ENCODE measurements around the gene MGAT4B. TPM values are rescaled to one million over a fixed set of nuclear protein-coding genes. Genes with fewer than 3 reads are reported as not detected.

MGAT4B gene
- total RNA-seq, 1 donor from 2014 or later, result 193 TPM

DNA sequence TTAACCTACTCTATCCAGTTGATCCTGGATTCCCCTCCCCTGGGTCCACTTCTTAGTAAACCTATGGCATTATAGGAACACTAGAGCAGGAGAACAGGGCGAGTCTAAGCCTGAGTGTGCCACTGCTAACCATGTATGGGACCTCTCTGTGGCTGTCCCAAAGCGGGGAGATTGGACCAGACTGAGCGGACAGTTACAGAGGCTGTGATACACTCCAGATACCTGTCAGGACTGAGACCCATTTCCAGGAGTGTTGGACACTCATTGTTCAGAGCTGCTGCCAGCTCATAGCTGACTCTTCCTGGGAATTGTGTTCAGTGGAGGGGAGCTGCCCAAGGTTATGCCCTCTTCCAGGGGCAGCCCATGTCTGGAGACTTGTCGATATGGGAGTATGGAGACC, 24.8 kb downstream of the MGAT4B start:
- no peak overlapping the region for H3K9ac ChIP-seq (ENCODE audit: low read length)
- no peaks in the 10 kb centered on the region for H3K79me2 ChIP-seq (ENCODE audit: insufficient read depth, low read length)
- H3K4me2 ChIP-seq (ENCODE audit: low read length), result no peak overlapping the region
- no peak overlapping the region for H3K27ac ChIP-seq (ENCODE audit: low read depth, low read length)
- Mint-ChIP-seq H3K4me3 (ENCODE audit: unreplicated experiment) (peak overlapping the region; percentile 9), H3K4me1 (ENCODE audit: low read depth, unreplicated experiment) (no peaks in the 10 kb centered on the region), H3K27ac (ENCODE audit: unreplicated experiment) (no peak overlapping the region), H3K9me3 (ENCODE audit: unreplicated experiment) (peaks cover 2% of the 10 kb centered on the region), H3K36me3 (ENCODE audit: low read depth, unreplicated experiment) (peaks cover 11% of the 10 kb centered on the region), H3K27me3 (ENCODE audit: low read depth, unreplicated experiment) (no peaks in the 10 kb centered on the region)
- peaks cover 19% of the 10 kb centered on the region for H4K20me1 ChIP-seq (ENCODE audit: insufficient read depth, low read length)
- no peaks in the 10 kb centered on the region for H3K4me1 ChIP-seq (ENCODE audit: insufficient read depth, low read length)
- no peak overlapping the region for H2AFZ ChIP-seq (ENCODE audit: low read depth, low read length)
- H3K36me3 ChIP-seq (ENCODE audit: insufficient read depth, low read length), result peaks cover 11% of the 10 kb centered on the region
- H3K27me3 ChIP-seq (ENCODE audit: insufficient read depth, low read length), result no peaks in the 10 kb centered on the region
- H3K4me3 ChIP-seq (ENCODE audit: insufficient read depth, low read depth, low read length), result no peak overlapping the region
- no peaks in the 10 kb centered on the region for H3K9me3 ChIP-seq (ENCODE audit: insufficient read depth, low read depth, low read length)
- no peak for DNase-seq (ENCODE audit: low read depth)
- no peak for TF ChIP-seq EZH2 (IDR thresholded peaks at IDR 0.05; ENCODE audit: insufficient read depth, low read length)
- TF ChIP-seq, protein P1, sequence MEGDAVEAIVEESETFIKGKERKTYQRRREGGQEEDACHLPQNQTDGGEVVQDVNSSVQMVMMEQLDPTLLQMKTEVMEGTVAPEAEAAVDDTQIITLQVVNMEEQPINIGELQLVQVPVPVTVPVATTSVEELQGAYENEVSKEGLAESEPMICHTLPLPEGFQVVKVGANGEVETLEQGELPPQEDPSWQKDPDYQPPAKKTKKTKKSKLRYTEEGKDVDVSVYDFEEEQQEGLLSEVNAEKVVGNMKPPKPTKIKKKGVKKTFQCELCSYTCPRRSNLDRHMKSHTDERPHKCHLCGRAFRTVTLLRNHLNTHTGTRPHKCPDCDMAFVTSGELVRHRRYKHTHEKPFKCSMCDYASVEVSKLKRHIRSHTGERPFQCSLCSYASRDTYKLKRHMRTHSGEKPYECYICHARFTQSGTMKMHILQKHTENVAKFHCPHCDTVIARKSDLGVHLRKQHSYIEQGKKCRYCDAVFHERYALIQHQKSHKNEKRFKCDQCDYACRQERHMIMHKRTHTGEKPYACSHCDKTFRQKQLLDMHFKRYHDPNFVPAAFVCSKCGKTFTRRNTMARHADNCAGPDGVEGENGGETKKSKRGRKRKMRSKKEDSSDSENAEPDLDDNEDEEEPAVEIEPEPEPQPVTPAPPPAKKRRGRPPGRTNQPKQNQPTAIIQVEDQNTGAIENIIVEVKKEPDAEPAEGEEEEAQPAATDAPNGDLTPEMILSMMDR (IDR thresholded peaks at IDR 0.05; ENCODE audit: insufficient read depth, low read depth, low read length), result no peak
- no peak for FAIRE-seq

DNA sequence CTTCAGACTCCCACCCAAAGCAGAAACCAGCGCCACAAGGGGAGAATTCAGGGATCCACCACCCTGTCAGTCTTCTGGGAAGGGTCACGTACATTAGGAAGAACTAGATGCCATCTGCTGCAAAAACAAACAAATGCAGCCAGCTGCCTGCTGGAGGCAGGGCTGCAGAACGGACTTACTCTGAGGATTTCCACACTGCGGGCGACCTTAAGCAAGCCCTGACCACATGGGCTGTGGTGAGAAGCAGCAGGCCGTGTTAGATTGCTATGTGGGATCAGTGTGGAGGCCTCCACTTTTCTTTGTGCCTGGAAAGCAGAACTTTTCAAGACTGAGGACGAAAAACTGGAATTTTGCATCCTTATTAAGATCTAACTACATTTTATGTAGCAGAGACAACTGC, 26.3 kb downstream of the MGAT4B start:
- Mint-ChIP-seq H3K36me3 (ENCODE audit: low read depth, unreplicated experiment) (peaks cover 15% of the 10 kb centered on the region), H3K27me3 (ENCODE audit: low read depth, unreplicated experiment) (no peaks in the 10 kb centered on the region), H3K4me3 (ENCODE audit: unreplicated experiment) (peak overlapping the region; percentile 3), H3K4me1 (ENCODE audit: low read depth, unreplicated experiment) (no peaks in the 10 kb centered on the region), H3K9me3 (ENCODE audit: unreplicated experiment) (peaks cover 2% of the 10 kb centered on the region), H3K27ac (ENCODE audit: unreplicated experiment) (no peak overlapping the region)
- Histone ChIP-seq H2AFZ (ENCODE audit: low read depth, low read length) (no peak overlapping the region), H3K4me3 (ENCODE audit: insufficient read depth, low read depth, low read length) (no peak overlapping the region), H3K4me2 (ENCODE audit: low read length) (no peak overlapping the region), H3K27ac (ENCODE audit: low read depth, low read length) (no peak overlapping the region), H3K79me2 (ENCODE audit: insufficient read depth, low read length) (no peaks in the 10 kb centered on the region), H3K27me3 (ENCODE audit: insufficient read depth, low read length) (no peaks in the 10 kb centered on the region), H4K20me1 (ENCODE audit: insufficient read depth, low read length) (peaks cover 21% of the 10 kb centered on the region), H3K9me3 (ENCODE audit: insufficient read depth, low read depth, low read length) (no peaks in the 10 kb centered on the region), H3K36me3 (ENCODE audit: insufficient read depth, low read length) (peaks cover 19% of the 10 kb centered on the region), H3K4me1 (ENCODE audit: insufficient read depth, low read length) (no peaks in the 10 kb centered on the region), H3K9ac (ENCODE audit: low read length) (no peak overlapping the region)
- DNase-seq (ENCODE audit: low read depth), result no peak
- no peak for FAIRE-seq
- TF ChIP-seq EZH2 (IDR thresholded peaks at IDR 0.05; ENCODE audit: insufficient read depth, low read length), result no peak
- TF ChIP-seq, protein P1 (IDR thresholded peaks at IDR 0.05; ENCODE audit: insufficient read depth, low read depth, low read length), result no peak

DNA sequence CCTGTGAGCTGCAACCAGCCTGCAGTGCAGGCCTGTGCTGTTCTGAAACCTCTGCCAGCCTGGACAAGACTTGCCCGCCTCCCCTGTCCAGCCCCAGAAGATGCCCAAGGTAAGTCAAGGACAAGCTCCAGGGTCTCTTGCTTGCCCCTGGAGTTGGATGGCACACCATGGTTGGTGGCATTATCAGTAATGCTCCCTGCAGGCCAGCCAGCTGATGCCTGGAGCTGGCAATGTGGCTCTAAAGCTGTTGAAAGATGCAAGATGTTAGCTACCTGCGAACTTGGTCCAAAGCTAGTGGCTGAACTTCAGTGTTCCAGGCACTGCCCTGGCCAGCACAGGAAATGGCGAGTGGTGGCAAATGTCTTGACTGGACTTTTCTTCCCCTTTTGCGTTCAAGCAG, 26.8 kb downstream of the MGAT4B start:
- no peaks in the 10 kb centered on the region for H3K79me2 ChIP-seq (ENCODE audit: insufficient read depth, low read length)
- Mint-ChIP-seq H3K27me3 (ENCODE audit: low read depth, unreplicated experiment) (no peaks in the 10 kb centered on the region), H3K4me1 (ENCODE audit: low read depth, unreplicated experiment) (no peaks in the 10 kb centered on the region), H3K27ac (ENCODE audit: unreplicated experiment) (no peak overlapping the region), H3K9me3 (ENCODE audit: unreplicated experiment) (peaks cover 2% of the 10 kb centered on the region), H3K4me3 (ENCODE audit: unreplicated experiment) (no peak overlapping the region), H3K36me3 (ENCODE audit: low read depth, unreplicated experiment) (peaks cover 15% of the 10 kb centered on the region)
- H4K20me1 ChIP-seq (ENCODE audit: insufficient read depth, low read length), result peaks cover 23% of the 10 kb centered on the region
- no peak overlapping the region for H3K9ac ChIP-seq (ENCODE audit: low read length)
- no peak overlapping the region for H3K4me2 ChIP-seq (ENCODE audit: low read length)
- TF ChIP-seq, protein P1 (IDR thresholded peaks at IDR 0.05; ENCODE audit: insufficient read depth, low read depth, low read length), result no peak
- no peak for TF ChIP-seq EZH2 (IDR thresholded peaks at IDR 0.05; ENCODE audit: insufficient read depth, low read length)
- no peak for DNase-seq (ENCODE audit: low read depth)
- no peak overlapping the region for H3K27ac ChIP-seq (ENCODE audit: low read depth, low read length)
- H3K4me3 ChIP-seq (ENCODE audit: insufficient read depth, low read depth, low read length), result no peak overlapping the region
- no peaks in the 10 kb centered on the region for H3K4me1 ChIP-seq (ENCODE audit: insufficient read depth, low read length)
- FAIRE-seq, result no peak
- no peak overlapping the region for H2AFZ ChIP-seq (ENCODE audit: low read depth, low read length)
- H3K9me3 ChIP-seq (ENCODE audit: insufficient read depth, low read depth, low read length), result no peaks in the 10 kb centered on the region
- H3K27me3 ChIP-seq (ENCODE audit: insufficient read depth, low read length), result no peaks in the 10 kb centered on the region
- peaks cover 23% of the 10 kb centered on the region for H3K36me3 ChIP-seq (ENCODE audit: insufficient read depth, low read length)
